ENCODE results near the gene IMPA2.
"Not testable (repeated sequence)": the region's sequence is repeated elsewhere in the genome, so short reads cannot be mapped to it uniquely, and the experiment has no call there.

IMPA2 gene

DNA sequence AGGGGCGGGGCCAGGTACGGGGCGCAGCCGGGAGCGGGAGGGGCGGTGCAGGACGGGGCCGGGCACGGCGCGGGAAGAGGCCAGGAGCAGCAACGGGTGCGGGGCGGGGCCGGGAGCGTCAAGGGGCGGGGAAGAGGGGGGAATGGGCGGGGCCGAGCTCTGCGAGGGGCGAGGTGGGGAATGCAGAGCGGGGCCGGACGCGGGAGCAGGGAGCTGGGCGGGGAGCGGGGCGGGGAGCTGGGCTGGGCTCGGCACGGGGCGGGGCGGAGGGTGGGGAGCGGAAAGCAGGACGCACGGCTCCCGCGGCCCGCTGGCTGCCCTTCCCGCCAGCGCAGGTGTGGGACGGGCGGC is at the start of gene IMPA2:
IMPA2 (plus strand) TSS at position 316 of the 351 bp plus-strand sequence. CDS start 163 bp downstream, outside the sequence.
- no peak for DNase-seq

DNA sequence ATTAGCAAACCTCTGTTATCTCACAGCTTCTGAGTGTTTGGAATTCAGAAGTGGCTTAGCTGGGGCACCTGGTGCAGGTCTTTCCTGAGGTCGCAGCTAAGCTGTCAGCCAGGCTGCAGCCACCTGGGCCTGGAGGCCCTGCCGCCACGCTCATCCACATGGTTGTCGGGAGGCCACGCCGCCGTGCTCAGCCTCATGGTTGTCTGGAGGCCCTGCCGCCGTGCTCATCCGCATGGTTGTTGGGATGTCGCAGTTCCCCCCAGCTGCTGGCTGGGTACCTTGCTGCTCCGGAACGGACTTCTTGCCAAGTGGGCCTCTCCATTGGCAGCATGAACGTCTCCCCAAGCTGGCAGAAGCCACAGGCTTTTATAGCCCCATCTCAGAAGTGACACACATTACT is 48.9 kb upstream of the IMPA2 start:
- no peak for DNase-seq

DNA sequence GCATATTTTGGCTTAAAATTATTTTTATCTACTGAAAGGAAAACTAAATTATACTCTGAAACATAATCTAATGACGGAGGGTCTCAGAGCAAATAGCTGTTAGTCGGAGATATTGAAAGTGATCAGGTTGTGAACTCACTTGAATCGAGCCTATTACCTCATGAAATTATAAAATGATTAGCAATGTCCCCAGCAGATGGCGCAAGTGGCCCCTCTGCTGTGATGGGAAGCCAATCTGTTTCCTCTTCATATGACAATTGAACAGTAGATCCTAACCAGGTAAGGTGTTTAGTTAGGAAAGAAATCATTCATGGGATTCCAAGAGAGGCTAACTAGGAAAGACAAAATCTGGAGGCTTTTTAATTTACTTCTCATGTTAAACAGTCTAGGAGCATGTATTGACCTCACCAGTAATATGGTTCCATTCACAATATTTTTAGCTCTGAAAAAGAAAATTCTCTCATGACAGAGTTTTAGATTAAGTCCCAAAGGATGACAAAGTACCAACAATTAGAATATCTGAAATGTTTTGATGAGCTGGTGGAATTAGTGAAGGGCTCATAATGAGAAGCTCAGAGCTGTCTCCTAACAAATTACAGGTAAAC is 43.3 kb upstream of the IMPA2 start:
- peak; percentile 59 for DNase-seq

DNA sequence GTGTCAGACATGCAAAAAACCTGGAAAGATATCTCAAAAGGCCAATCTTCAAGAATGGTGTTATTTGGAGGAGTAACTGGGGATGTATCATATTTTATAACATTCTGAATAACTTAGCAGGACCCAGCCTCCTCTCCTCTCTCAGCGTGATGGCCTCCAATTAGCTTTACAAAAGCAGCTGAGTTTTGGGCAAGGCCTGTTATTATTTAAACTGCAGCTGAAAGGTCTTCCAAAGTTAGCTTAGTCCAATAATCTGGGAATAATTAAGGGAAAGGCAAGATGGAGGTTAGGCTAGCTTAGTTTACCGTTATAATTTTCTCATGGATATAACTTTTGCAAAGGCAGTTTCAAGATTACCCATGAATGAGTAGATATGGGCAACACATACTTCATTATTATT is 40.4 kb upstream of the IMPA2 start:
- DNase-seq = no peak

DNA sequence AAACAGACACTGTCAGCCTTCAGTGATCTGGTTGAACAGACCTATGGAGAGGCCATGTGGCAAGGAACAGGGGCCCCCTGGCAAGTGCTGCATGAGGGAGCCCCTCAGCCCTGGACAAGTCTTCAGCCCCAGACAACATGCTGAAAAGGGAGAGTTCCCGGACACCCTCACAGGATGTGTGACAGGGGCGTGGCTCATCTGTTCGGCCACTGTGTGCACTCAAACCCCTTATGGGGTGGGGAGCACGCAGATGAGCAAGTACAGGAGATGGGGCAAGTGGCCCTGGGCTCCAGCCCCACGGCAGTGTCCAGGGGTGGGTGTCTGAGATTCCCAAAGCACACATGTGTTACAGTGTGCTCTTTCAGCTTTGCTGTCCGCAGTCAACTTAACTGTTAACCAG is 37.8 kb upstream of the IMPA2 start:
- DNase-seq = no peak

DNA sequence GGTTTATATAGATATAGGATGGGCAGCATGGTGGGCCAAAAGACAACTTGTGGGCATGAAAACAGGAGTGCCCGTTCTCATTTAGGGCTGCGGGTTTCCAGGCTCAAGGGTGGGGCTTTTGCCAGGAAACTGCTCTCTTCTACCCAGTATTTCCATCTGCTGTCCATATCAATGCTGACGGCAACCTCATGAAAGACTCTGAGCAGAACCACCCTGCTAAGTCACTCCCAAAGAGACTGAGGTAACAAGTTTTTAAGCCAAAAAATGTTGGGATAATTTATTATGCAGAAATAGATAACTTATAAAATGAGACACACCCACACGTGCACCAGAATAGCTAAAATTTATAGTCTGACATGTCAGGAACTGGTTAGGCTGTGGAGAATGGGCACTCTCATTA is 37.1 kb upstream of the IMPA2 start:
- DNase-seq = no peak

DNA sequence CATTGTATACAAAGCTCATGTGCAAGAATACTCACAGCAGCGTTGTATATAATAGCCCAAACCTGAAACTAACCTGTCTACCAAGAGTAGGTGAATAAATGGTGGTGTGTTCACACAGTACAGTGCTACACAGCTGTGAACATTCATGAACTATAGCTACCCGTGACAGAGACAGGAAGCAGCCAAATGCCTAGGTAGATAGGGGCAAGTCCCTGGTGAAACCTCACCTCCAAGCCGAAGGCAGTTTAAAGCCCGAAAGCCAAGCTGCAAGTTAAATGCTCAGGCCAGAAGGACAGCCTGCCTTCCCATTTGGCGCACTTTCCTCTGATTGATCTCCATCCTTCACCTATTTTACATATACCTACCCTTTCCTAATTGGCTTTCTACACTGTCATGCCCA is 36.5 kb upstream of the IMPA2 start:
- DNase-seq = no peak

DNA sequence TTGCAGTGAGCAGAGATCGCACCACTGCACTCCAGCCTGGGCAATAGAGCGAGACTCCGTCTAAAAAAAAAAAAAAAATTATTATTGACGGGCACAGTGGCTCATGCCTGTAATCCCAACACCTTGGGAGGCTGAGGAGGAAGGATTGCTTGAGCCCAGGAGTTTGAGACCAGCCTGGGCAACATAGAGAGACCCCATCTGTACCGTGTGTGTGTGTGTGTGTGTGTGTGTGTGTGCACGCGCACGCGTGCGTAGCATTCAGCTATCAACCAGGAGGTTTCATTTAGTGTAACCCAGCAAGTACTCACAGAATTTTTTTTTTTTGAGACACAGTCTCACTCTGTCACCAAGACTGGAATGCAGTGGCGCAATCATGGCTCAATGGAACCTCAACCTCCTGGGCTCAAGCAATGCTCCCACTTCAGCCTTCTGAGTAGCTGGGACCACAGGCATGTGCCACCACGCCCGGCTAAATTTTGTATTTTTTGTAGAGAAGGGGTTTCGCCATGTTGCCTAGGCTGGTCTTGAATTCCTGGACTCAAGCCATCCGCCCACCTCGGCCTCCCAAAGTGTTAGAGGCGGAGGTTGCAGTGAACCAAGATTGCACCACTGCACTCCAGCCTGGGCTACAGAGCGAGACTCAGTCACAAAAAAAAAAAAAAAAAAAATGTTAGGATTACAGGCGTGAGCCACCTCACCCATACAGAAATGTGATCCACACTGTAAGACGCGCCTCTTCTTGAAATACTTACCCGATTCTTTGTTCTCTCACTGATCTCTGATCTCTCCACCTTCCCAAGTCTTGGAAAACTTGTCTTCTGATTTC is 35.3 kb upstream of the IMPA2 start:
- peak; percentile 59 for DNase-seq

DNA sequence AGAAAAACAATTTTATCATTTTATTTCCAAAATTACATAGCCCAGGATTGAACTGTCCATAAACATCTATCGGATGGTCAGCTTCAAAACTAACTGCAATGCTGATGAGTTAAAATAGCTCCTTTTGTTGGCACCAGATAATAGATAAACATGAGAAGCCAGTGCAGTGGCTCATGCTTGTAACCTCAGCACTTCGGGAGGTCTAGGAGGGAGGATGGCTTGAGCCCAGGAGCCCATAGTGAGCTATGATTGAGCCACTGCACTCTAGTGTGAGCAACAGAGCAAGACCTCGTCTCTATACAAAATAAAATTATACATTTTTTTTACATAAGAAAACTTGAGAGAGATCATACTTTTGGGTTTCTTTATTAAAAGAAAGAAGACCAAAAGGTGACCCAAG is 34.6 kb upstream of the IMPA2 start:
- DNase-seq = peak; percentile 62

DNA sequence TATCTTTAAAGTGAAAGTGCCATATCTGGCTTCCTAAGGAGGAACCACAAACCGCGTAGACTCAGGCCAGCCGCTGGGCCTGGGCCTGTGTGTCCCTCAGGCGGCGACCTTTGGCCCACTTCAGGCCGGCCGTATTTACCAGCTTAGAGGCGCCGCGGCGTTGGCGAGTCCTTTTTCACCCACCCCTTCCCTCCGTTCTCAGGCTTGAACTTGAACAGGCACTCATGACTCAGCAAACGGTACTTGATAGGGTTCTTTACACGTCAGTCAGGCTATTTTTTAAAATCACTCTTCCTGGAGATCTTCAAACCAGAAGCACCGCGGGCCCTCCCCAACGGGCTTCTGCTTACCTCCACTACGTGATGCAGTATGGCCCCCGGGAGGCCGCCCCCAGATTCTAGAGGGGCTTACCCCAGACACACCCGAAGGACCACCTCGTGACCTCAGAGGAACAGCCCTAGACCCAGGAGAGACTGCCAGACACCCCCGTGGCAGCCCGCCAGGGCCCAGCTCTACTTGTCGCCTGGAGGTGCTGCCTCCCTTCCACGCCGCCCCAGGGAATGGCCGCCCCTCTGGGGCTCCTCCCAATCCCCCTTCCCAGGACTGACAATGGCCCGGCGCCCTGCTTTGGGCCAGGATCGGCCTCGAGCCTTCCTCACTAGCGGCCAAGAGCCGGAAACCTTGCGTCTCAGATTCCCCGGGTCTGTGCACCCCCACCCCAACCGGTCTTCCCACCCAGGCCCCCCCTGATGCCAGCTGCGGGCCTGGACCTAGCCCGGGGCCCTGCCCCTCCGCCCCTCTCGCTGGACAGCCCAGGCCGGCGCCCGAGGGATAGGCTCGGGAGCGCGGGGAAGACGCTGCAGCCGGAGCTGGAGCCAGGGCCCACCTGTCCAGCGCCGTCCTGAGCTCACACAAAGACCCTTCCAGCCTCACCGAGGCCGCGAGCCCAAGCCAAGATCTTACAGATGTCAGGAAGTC is 33.8 kb upstream of the IMPA2 start:
- DNase-seq = peak; percentile 96

DNA sequence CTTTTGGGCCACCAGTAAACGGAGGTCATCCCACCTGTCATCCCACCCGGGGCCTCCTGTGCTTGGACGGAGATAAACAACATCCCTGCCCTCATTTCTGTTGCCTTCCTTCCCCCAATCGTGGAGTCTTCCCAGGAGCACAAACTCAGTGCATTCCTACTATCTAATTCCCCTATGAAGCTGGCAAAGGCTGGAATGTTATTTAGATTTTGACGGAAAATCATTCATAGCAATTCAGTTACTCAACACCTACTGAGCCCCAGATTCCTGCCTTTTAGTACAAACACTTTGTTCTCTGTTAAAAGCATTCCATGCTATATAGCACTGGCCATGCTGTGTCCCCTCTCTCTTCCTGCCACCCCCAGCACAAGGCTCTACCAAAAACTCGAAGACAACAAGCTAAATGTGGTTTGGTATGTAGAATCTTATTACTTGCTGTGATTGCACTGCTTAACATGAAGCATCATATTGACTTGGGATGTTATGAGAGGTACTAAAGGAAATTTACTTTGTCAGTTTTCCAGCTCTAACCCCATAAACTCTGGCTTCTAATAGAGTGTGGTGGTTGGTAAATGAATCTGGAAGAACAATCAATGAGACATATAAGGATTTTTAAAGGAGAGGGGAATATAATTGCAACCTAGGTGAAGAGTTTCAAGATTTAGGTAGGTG is 32.3 kb upstream of the IMPA2 start:
- DNase-seq = peak; percentile 74

DNA sequence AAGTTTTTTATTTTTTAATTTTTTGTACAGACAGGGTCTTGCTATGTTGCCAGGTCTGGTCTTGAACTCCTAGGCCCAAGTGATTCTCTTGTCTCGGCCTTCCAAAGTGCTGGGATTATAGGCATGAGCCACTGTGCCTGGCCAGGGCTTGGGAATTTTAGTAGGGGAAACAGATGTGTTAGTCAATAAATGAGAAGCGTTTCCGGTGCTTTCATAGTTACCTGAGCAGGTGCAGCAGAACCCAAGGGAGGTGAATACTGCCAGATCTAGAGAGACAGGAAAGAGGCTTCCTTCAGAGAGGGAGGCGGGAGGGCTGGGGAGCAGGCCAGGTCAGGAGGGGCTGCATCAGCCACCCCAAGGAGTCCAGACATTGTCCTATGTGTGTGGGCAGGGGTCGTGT is 30.5 kb upstream of the IMPA2 start:
- no peak for DNase-seq

DNA sequence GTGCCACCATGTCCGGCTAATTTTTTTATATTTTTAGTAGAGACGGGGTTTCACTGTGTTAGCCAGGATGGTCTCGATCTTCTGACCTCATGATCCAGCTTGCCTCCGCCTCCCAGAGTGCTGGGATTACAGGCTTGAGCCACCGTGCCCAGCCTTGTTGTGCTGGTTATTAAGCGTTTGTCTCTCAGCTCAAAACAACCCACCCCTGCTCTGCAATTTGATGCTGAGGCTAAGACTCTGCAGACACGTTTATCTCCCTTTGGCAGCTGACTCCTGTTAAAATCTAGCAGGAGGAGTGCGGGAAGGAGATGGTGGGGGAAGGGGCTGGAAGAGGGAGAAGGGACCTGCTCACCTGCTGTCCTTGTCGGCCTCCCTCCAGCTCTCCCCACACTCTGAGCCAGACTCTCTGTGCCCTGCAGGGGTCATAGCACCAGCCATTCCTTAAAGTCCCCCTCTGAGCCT is 29.9 kb upstream of the IMPA2 start:
- DNase-seq = no peak

DNA sequence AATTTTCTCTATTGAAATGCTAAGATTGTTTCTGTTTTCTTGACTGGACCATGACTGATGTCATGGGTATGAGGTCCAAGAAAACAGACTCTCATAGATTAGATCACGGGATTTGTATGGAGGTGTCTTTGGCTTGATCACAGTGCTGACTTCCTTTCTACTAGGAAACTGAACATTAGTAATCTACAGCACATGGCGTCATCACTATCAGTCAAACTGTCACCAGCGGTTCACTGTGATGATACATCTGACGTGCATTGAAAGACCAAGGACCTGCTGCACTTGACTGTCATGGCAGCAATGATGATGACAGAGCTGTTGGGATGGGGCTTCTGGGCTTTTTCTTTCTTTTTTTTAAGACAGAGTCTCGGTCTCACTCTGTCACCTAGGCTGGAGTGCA is 28.2 kb upstream of the IMPA2 start:
- DNase-seq = no peak

DNA sequence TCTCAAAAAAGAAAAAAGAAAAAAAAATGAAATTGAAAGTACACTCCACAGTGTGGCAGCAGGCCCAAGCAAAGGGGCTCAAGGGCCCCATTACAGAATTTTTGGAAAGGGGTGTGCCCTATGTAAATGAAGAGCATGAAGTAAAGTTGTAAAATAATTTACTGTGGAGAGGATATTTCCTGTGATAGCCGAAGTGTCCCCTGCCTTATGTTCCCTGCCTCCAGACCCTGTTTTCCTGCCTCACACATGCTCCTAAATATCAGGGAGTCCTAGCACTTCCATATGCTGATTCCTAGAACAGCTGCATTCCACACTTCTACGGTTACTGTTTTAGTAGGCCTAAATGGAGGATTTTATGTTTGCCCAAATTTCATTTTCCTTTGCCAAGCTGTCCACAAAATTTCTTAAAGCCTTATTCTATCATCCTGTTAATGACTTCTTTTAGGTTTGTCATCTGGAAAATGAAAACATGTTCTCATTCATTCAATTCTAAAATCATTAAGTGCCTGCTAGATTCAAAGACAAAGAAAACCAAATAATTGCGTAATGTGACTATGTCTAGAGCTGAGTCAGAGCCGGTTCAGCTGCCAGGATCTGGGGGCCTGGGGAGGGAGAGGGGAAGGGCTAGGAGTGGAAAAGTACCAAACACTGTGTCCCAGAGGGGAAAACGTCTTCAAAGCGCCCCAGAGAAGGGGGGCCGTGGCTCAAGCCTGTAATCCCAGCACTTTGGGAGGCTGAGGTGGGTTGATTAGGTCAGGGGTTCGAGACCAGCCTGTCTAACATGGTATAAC is 25.9 kb upstream of the IMPA2 start:
- DNase-seq = peak; percentile 94

DNA sequence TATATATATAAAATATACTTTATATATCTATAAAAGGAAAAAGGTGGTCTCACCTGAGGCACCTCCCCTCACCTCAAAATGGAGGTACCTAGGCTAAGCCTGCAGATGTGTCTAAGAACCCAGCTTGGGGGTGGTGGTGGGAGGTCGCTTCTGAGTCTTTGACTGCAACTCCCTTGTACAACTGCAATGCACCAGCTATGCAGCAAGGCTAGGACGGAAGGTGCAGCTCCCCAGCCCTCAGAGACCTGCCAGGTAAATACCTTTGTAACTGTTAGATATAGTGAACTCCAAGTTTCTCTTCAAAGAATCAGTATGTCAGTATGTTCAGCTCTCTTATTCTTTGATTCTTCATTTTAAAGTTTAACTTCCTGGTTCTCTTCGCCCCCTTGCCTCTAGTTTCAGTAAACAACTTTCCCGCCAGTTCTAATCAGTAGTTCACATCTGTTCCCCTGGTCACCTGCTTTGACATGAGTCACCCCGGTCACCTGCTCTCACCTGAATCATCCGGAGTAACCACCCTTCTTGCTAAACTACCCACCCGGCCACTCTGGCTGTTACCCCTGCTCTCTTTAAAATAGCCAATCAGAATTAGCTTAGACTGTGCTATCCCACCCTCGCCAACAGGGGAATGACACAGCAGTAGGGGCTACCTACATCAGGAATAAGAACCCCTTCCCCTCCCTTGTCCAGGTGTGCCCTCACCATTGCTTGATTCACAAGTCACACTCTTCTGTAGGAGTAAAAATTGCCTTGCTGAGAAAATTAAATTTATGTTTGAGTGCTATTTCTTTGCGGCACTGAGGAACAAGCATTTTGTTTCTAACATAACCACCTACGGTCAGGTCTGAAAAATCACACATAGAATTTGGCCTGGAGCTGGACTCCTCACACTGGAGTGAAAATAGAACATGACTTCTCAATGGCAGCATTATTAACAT is 24.7 kb upstream of the IMPA2 start:
- DNase-seq = no peak

DNA sequence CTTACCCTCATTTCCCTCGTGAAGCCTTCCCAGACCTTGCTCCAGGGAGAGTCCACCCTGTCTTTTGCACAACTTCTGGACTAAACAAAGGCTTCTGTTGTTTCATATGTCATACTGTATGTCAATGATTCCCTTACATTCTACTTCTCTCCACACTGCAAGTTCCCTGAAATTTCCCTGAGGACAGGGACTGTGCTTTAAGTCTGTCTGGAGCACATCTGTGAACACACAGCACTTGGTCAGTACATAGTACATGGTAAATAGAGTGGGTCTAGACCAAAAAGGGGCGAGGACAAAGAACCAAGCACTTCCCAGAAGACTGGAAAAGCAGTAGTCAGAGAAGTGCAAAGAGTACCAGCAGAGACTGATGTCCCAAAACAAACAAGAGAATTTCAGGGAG is 23.7 kb upstream of the IMPA2 start:
- DNase-seq = no peak

DNA sequence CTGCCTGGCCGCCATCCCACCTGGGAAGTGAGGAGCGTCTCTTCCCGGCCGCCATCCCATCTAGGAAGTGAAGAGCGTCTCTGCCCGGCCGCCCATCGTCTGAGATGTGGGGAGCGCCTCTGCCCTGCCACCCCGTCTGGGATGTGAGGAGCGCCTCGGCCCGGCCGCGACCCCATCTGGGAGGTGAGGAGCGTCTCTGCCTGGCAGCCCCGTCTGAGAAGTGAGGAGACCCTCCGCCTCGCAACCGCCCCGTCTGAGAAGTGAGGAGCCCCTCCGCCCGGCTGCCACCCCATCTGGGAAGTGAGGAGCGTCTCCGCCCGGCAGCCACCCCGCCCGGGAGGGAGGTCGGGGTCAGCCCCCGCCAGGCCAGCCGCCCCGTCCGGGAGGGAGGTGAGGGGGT is 21.7 kb upstream of the IMPA2 start:
- DNase-seq = not testable (repeated sequence)

DNA sequence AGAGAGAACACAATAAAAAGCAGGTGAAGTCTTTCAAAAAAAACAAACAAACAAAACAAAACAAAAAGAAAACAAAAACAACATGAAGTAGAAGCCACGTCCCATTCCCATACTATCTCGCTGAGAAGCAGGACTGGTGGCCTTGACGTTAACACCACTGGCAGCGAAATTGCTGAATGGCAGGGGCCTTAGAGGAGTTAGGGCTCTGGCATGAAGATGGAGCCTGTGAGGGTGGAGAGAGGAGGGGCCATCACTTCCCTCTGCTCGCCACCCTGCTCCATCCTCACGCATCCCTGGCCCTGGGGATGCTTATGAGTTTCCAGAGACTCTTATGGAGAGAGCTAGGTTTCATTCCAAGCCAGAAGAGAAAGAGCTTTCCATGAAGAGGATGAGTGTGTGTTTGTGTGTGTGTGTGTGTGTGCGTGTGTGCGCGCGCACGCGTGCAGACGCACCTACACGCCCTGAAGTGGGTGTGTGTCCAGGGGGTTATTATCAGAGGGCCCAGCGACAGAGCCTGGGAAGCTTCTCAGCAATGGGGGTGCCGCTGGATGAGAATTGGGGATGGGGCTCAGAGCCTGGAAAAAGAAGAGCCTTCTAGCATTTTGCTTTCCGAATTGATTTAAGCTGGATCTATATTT is 20.4 kb upstream of the IMPA2 start:
- no peak for DNase-seq

DNA sequence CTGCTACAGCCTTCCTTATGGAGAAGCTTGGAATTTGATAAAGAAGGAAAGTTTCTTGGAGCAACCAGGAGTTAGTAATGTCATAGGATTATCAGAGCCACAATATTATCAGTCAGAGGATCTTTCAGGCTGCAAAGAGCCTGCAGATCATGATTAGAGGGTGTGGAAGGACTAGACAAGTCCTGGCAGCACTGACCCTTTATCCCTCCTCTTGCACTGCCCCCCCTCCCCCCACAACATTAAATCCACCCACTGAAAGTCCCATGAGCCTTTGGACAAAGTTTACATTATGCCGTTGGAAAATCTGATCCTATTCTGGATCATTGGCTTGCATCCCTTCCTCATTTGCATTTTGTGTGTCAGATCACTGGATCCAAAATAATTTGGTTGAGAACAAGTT is 18.7 kb upstream of the IMPA2 start:
- no peak for DNase-seq

Data from fibroblast of upper back skin (primary cell).